Ramos (cell line): ENCODE data around the gene TRAF2.
"Not testable (repeated sequence)": the region's sequence is repeated elsewhere in the genome, so short reads cannot be mapped to it uniquely, and the experiment has no call there.

ENCODE experiments used
- in situ Hi-C: fragments of 300-500 bp; cut with MboI; formaldehyde crosslinking; loops from one replicate; pipeline ENCODE4 v1.14.3; 2022; ENCODE audit warnings: low sequenced_read_pairs; ENCODE audit not compliant: unreplicated experiment

TRAF2 gene

DNA sequence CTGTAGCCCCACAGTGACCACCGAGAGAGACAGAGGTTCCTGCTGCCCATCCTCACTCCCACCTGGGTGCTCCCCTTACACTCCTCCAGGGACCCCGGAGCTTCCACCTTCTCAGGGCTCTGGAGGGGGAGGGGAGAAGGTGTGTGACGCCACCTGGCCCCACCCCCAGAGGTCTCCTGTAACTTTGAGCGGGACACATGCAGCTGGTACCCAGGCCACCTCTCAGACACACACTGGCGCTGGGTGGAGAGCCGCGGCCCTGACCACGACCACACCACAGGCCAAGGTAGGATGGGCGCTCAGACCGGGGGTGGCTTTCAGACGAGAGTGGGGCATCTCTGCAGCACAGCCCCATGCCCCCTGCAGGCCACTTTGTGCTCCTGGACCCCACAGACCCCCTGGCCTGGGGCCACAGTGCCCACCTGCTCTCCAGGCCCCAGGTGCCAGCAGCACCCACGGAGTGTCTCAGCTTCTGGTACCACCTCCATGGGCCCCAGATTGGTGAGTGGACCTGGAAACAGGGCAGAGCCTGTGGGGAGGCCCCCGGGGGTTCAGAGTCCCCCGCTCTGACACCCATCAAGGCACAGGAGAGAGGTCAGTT lies 29.7 kb upstream of the TRAF2 start:
- in situ Hi-C loops: no loop called here

DNA sequence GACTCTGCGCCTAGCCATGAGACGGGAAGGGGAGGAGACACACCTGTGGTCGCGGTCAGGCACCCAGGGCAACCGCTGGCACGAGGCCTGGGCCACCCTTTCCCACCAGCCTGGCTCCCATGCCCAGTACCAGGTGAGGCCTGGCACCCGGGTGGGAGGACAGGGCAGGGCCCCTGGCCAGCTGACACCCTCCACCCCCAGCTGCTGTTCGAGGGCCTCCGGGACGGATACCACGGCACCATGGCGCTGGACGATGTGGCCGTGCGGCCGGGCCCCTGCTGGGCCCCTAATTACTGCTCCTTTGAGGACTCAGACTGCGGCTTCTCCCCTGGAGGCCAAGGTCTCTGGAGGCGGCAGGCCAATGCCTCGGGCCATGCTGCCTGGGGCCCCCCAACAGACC lies 29.1 kb upstream of the TRAF2 start:
- in situ Hi-C loops: no loop called here

DNA sequence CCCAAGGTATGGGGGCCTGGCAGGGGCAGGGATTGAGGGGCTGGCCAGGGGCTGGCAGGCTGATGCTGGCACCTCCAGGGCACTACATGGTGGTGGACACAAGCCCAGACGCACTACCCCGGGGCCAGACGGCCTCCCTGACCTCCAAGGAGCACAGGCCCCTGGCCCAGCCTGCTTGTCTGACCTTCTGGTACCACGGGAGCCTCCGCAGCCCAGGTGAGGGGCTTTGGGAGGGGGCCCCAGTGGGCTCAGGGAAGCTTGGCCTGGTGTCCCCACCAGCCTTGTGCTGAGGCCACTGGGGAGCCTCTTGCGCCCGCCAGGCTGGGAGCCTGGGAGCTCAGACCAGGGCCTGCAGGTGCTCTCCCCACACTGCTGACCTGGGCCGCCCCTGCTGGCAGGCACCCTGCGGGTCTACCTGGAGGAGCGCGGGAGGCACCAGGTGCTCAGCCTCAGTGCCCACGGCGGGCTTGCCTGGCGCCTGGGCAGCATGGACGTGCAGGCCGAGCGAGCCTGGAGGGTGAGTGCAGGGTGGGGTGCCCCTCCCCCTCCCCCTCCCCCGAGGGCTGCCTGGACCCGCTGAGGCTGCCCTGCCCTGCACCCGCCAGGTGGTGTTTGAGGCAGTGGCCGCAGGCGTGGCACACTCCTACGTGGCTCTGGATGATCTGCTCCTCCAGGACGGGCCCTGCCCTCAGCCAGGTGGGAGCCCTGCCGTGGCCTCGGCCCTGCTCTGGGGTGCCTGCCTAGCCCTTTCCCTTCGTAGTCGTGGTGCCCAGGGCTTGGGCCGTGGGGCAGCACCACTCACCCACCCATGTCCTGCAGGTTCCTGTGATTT lies 28.5 kb upstream of the TRAF2 start:
- in situ Hi-C loops: no loop called here

DNA sequence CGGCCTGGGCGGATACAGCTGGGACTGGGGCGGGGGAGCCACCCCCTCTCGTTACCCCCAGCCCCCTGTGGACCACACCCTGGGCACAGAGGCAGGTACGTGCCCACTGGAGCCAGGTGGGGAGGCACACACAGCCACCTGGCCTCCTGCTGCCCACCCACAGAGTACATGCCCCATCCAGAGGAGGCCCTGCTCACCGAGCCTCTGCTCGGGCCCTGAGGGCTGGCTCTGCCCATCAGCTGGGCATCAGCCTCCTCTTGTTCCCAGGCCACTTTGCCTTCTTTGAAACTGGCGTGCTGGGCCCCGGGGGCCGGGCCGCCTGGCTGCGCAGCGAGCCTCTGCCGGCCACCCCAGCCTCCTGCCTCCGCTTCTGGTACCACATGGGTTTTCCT lies 27.9 kb upstream of the TRAF2 start:
- in situ Hi-C loops: no loop called here

DNA sequence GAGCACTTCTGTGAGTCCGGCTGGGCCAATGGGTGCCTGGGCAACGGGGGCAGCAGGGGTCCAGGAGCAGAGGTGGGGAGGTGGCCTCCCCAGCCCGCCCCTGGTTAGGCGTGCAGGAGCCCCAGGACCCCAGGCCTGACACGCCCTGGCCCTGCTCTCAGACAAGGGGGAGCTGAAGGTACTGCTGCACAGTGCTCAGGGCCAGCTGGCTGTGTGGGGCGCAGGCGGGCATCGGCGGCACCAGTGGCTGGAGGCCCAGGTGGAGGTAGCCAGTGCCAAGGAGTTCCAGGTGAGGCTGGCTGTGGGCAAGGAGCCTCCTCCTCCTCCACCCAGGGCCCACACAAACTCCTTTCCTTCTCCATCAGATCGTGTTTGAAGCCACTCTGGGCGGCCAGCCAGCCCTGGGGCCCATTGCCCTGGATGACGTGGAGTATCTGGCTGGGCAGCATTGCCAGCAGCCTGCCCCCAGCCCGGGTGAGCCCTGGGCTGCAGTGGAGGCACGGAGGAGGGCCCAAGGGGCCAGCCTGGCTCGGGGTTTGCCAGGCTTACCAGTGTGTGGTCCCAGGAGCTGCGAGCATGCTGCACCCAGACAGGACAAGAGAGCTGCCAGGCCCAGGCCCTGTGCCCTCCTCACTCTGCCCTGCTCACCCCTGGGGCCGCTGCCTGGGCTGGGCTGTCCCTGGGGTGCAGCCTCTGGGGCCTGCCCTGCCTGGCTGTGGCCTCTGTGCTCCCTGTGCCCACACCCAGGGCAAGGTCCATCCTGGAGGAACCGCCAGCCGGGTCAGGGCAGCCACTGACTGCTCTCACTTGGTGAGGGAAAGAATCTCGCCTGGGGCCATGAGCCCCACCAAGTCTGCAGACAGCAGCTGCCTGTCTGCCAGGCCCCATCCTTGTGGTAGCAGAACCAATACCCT lies 27.2 kb upstream of the TRAF2 start:
- in situ Hi-C loops: no loop called here

DNA sequence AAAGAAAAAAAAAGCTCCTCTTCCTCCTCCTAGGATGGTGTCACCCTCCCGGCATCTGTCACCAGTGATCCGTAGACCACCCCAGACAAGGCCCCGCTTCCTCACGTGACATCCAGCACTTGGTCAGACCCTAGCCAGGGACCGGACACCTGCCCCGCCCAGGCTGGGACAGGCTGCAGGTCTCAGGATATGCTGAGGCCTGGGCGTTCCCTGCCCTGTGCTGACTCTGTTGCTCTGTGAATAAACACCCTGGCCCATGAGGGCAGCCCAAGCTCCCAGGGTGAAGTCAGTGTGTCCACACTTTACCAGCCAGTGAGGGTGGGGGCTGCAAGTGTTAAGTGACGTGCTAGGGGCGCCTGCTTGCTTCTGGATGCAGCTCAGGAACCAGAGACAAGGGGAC lies 25.8 kb upstream of the TRAF2 start:
- in situ Hi-C loops: no loop called here

DNA sequence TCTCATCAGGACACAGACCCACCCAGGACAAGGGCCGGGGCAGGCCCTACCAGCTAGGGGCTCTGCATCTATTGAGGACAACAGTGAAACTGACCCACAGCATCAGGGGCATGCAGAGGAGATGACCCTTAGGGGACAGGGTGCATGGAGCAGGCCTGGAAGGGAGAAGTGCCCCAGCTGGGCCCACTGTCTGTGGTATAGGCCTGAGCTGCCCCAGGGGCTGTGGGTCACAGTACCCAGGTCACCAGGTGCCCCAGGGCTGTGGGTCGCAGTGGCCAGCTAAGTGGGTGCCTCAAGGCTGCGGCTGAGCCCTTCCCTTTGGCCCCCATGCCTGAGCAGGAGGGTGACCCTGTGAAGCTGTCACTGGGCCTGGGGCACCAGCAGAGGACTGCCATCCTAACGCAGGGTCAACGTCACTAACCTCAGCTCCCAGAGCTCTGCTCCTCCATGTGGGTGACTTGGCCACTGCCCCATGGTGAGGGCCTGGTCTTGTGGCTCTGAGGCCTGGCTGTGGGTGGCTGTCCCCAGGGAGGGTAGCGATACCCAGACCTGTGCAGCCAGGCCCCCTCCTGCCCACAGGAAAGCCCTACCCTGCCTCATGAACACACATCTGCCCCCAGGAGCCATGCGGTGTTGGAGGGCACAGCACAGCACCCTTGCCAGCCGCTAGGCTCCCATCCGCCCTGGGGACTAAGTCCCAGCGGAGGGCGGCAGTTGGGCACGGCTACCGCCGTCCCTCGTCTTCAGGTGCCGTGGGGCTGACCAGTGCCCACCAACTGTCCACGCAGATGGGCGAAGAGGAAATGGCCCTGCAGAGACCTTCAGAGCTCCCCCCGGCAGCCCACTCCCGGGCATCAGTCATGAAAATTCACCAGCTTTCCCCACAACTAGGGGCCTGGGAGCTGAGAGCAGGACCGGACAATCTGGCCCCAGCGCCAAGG lies 25.1 kb upstream of the TRAF2 start:
- in situ Hi-C loops: no loop called here

DNA sequence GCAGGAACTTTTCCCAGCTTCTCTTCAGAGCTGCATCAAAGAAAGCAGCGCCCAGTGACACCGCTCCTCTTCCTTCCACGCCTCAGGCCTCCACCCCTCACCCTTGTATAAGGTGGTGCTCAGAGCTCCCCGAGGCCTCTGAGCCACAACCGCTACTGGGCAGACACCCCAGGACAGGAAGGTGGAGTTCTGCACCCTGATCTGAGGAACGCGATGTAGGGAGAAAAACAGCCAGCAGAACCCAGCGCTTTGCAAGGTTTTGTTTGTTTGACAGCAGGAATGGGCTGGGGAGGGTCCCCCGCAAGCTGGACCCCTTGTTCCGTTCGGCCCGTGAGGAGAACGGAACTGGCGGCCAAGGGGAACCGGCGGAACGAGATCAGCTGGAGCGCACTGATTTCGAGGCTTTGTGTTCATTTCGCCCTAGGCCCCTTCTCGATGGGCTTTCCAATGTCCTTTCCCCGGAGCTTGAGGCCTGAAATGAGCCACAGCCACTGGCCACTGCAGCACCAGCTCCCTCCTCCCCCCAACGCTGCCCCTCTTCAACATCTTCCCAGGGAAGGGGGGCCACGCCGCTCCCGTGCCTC lies 24.4 kb upstream of the TRAF2 start:
- in situ Hi-C loops: no loop called here

DNA sequence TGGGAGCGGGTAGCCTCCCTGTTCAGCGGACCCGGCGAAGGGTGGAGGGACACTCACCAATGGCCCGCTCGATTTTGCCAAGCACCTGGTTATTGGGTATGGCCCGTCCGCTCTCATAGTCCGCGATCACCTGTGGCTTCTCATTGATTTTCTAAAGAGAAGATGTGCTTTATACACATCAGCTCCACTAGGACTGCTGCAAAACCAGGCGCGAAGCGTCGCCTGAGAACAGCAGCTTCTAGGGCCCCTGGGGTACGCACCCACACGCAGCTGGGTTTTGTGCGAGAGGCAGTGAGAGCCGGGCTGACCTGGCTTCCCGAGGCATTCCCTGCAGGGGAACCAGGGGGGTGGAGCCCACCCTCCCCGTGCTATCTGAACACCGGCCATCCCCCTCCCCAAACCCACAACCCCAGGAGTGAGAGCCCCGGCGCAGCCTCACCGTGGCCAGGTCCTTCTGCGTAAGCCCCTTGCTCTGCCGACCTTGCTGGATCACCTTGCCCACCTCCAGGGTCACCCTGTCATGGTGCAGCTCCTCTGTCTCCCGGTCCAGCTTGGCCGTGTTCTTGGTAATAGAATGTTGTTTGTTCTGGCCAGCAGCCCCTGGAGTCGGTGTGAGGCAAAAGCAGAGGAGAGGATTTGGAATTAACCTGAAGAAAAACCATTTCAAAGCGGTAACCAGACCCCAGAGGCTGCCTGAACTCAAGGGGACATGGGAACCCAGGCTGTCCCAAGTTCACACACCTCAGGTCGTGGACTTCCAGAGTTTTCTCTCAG lies 23.3 kb upstream of the TRAF2 start:
- in situ Hi-C loops: no loop called here

DNA sequence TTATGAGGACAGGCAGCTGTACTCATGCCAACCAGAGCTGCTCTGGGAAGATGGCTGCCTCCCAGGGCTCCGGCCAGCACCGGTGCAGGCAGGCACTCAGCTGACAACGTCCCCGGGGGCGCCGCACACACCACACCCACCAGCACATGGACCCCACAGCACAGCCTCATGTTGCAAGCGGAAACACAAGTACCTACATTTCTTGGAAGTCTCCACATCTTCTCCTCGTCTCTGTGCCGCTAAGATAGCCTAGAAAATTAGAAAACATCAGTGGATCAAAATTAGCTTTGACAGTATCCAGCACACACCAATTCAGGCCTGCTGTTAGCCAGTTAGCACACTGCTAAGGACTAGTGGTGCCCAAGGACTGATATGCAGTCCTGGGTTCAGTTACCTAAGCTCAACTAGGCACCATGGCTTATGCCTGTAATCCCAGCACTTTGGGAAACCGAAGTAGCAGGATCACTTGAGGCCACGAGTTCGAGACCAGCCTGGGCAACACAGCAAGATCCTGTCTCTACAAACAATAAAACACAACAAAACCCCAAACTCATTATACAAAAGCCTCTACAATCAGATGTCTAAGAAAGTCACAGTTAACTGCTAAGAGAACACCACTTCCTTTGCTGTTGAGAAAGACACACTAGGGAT lies 22.6 kb upstream of the TRAF2 start:
- in situ Hi-C loops: no loop called here

DNA sequence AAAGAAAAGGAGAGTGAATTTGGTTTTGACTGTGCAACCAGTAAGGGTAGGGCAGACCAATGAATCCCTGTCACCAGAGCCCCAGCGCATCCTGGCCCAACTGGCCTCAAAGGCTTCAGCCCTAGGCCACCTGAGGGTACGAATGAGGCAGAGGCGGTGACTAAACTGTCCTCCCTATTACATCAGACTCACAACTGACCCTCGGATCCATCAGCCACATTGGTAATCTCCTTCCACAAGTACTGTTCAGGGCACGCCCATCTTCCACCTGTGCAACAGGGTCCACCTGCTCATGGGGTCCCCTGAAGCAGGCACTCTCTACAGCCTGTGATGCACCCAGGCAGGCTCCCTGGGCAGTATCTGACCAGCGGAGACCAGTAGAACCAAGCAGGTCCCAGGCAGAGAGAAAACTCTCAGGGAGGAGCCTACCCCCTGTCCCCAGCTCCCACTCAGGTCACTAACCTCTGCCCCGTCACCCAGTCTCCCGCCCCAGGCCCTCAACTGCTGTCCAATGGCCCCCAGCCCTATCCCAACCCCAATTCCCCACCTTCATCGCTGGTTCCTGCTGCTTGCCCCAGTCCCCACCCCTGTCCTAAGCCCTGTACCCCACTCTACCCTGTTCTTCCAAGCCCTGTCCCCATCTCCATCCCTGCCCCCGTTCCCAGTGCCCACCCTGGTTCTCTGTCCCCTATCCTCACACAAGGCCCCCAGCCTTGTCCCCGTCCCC lies 21.1 kb upstream of the TRAF2 start:
- in situ Hi-C loops: no loop called here

DNA sequence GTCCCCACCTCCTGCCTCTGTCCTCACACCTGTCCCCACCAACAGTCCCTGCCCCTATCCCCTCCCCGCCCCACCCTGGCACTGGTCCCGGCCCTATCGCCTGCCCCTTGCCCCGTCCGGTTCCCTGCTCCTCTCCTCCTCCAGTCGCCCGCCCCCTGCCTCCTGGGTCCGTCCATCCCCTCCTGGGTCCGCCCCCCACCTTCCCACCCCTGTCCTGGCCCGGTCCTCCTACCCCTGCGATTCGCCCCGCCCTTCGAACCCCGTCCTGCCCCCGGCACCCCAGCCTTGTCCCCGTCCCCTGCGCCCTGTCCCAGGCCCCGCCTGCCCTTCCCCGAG lies 20.6 kb upstream of the TRAF2 start:
- in situ Hi-C loops: no loop called here

DNA sequence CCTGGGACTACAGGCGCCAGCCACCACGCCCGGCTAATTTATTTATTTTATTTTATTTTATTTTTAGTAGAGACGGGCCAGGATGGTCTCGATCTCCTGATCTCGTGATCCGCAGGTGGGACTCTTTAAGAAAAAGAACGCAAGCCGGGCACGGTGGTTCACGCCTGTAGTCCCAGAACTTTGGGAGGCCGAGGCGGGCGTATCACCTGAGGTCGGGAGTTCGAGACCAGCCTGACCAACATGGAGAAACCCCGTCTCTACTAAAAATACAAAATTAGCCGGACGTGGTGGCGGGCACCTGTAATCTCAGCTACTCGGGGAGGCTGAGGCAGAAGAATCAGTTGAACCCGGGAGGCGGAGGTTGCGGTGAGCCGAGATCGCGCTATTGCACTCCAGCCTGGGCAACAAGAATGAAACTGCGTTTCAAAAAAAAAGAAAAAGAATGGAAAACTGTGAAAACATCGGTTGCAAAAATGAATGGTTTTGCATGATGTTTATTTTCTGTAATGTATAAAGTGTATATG lies 19.4 kb upstream of the TRAF2 start:
- in situ Hi-C loops: not testable (repeated sequence)

DNA sequence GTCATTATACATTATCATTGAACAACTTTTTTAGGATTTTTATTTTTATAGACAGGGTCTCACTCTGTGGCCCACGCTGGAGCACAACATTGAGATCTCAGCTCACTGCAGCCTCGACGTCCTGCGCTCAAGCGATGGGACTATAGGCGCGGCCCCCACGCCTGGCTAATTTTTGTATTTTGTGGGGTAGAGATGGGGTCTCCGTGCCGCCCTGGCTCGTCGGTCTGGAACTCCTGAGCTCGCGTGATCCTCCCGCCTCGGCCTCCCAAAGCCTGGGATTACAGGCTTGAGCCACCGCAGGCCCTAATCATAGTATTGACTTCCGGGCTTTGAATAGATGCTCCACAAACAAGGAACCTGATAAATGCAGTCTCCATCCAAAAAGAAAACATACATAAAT lies 18.8 kb upstream of the TRAF2 start:
- in situ Hi-C loops: no loop called here

DNA sequence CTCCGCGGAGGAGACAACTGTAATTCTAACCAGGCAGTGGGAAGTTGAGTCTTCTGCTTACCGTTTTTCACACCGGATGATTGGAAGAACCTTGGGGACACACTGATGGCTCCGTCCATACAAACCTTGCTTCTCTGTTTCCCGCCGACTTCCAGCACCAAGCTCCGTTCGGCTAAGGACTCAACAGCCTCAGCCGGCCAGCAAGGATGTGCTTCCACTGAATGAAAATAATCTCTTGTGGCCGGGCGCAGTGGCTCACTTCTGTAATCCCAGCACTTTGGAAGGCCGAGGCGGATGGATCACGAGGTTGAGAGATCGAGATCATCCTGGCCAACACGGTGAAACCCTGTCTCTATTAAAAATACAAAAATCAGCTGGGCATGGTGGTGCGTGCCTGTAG lies 18.4 kb upstream of the TRAF2 start:
- in situ Hi-C loops: no loop called here

DNA sequence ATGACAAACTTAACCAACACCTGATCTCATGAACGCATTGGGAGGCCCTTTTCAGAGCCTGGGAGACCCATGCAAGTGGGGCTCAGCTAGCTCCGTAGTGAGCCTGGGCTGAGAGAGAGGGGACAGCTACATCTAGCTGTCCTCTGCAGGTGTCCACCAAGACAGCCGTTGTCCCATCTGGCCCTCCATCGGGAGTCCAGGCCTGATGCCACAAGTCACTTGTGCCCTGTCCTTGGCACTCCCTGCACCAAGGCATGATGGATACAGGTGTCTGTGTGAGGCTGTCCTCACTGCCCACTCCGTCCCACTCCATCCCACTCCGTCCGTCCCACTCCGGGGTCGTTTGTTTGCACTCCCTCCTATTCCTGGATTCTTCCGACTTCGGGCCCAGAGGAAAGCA lies 17.7 kb upstream of the TRAF2 start:
- in situ Hi-C loops: no loop called here

DNA sequence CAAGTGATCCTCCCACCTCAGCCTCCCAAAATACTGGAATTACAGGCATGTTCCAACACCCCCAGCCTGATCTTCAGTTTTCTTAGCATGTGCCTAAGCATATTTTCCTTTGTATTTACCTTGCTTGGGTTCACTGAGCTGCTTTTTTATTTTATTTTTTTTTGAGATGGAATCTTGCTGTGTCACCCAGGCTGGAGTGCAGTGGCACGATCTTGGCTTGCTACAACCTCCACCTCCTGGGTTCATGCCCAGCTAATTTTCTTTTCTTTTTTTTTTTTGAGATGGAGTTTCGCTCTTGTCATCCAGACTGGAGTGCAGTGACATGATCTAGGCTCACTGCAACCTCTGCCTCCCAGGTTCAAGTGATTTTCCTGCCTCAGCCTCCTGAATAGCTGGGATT lies 16.7 kb upstream of the TRAF2 start:
- in situ Hi-C loops: not testable (repeated sequence)

DNA sequence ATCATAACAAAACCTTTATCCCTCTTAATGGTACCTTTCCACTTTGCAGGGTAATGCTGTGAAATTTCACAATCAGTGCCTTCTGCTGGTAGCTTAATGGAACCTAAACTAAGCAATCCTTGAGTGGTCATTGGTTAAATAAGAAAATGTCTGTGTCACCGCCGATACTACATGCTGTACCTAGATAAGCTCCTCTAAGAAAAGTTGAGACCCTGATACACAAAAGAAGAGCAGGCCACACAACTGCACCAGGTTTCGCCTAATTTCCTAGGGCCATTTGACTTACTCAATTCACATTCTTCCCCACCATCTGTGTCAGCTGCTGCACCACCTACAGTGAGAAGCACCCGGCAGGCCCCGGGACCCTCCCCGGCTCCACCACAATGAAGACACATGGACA lies 11.2 kb upstream of the TRAF2 start:
- in situ Hi-C loops: no loop called here
